Measurements from ENCODE around the gene GP9.

Gene GP9

GRCh38 chr3:129033633-129034321, 26.8 kb upstream of the GP9 start:
- TF ChIP-seq CTCF (IDR thresholded peaks at IDR 0.05): no peak
- H3K36me3 ChIP-seq: no peaks in the 10 kb centered on the region
- H3K27ac ChIP-seq: no peak overlapping the region
- H3K4me3 ChIP-seq (ENCODE audit: low read depth in 1 of 2, low read length in 1 of 2): no peak overlapping the region
- H3K4me1 ChIP-seq (ENCODE audit: control insufficient read depth in 1 of 2, insufficient read depth in 1 of 2, low read depth in 1 of 2, low read length in 1 of 2): no peaks in the 10 kb centered on the region
- no peaks in the 10 kb centered on the region for H3K9me3 ChIP-seq
- H3K27me3 ChIP-seq: no peaks in the 10 kb centered on the region

- no peak for TF ChIP-seq CTCF (IDR thresholded peaks at IDR 0.05)
- no peaks in the 10 kb centered on the region for H3K4me1 ChIP-seq (ENCODE audit: control insufficient read depth in 1 of 2, insufficient read depth in 1 of 2, low read depth in 1 of 2, low read length in 1 of 2)
- H3K27ac ChIP-seq: no peak overlapping the region
- H3K4me3 ChIP-seq (ENCODE audit: low read depth in 1 of 2, low read length in 1 of 2): no peak overlapping the region
- no peaks in the 10 kb centered on the region for H3K9me3 ChIP-seq
- peaks cover 8% of the 10 kb centered on the region for H3K27me3 ChIP-seq
- no peaks in the 10 kb centered on the region for H3K36me3 ChIP-seq
These were observed 25.9 kb upstream of the GP9 start for GRCh38 chr3:129034642-129035041.

- Histone ChIP-seq H3K27me3 (peaks cover 13% of the 10 kb centered on the region), H3K9me3 (no peaks in the 10 kb centered on the region), H3K27ac (no peak overlapping the region), H3K36me3 (no peaks in the 10 kb centered on the region), H3K4me1 (ENCODE audit: control insufficient read depth in 1 of 2, insufficient read depth in 1 of 2, low read depth in 1 of 2, low read length in 1 of 2) (no peaks in the 10 kb centered on the region), H3K4me3 (ENCODE audit: low read depth in 1 of 2, low read length in 1 of 2) (no peak overlapping the region)
- no peak for TF ChIP-seq CTCF (IDR thresholded peaks at IDR 0.05)
These were observed 25.0 kb upstream of the GP9 start for GRCh38 chr3:129035360-129036221.

- Histone ChIP-seq H3K27ac (no peak overlapping the region), H3K4me1 (ENCODE audit: control insufficient read depth in 1 of 2, insufficient read depth in 1 of 2, low read depth in 1 of 2, low read length in 1 of 2) (no peaks in the 10 kb centered on the region), H3K4me3 (ENCODE audit: low read depth in 1 of 2, low read length in 1 of 2) (no peak overlapping the region), H3K9me3 (no peaks in the 10 kb centered on the region), H3K36me3 (no peaks in the 10 kb centered on the region), H3K27me3 (peaks cover 13% of the 10 kb centered on the region)
- TF ChIP-seq CTCF (IDR thresholded peaks at IDR 0.05): no peak
These were observed 24.1 kb upstream of the GP9 start for GRCh38 chr3:129036222-129037092.

GRCh38 chr3:129037093-129037419, 23.5 kb upstream of the GP9 start:
- peaks cover 17% of the 10 kb centered on the region for H3K27me3 ChIP-seq
- no peaks in the 10 kb centered on the region for H3K36me3 ChIP-seq
- no peak overlapping the region for H3K27ac ChIP-seq
- no peak overlapping the region for H3K4me3 ChIP-seq (ENCODE audit: low read depth in 1 of 2, low read length in 1 of 2)
- no peaks in the 10 kb centered on the region for H3K9me3 ChIP-seq
- no peak for TF ChIP-seq CTCF (IDR thresholded peaks at IDR 0.05)
- no peaks in the 10 kb centered on the region for H3K4me1 ChIP-seq (ENCODE audit: control insufficient read depth in 1 of 2, insufficient read depth in 1 of 2, low read depth in 1 of 2, low read length in 1 of 2)
